Ecto neural progenitor cell (in vitro differentiated cells): ENCODE results near the gene ZZZ3.
"Not testable (repeated sequence)": the region's sequence is repeated elsewhere in the genome, so short reads cannot be mapped to it uniquely, and the experiment has no call there.

Source experiments
- DNase-seq: peaks from one replicate; pipeline ENCODE4 v3.0.0-alpha.2; 2018; ENCODE audit warnings: low spot score

Gene ZZZ3

GRCh38 chr1:77670330-77670729, 12.1 kb downstream of the ZZZ3 start:
- no peak for DNase-seq

- DNase-seq, result no peak
These were observed 13.5 kb downstream of the ZZZ3 start for GRCh38 chr1:77668924-77669449.

- no peak for DNase-seq
These were observed 17.4 kb downstream of the ZZZ3 start for GRCh38 chr1:77664939-77665516.

- DNase-seq, result no peak
These were observed 20.8 kb downstream of the ZZZ3 start for GRCh38 chr1:77661696-77662095.

- no peak for DNase-seq
These were observed 22.4 kb downstream of the ZZZ3 start for GRCh38 chr1:77659879-77660593.

GRCh38 chr1:77658271-77658670, 24.2 kb downstream of the ZZZ3 start:
- DNase-seq, result no peak

- no peak for DNase-seq
These were observed 27.0 kb downstream of the ZZZ3 start for GRCh38 chr1:77655431-77655974.

- no peak for DNase-seq
These were observed 29.4 kb downstream of the ZZZ3 start for GRCh38 chr1:77652970-77653516.

GRCh38 chr1:77652268-77652667, 30.2 kb downstream of the ZZZ3 start:
- DNase-seq, result no peak

GRCh38 chr1:77649127-77649526, 33.3 kb downstream of the ZZZ3 start:
- no peak for DNase-seq

- DNase-seq, result not testable (repeated sequence)
These were observed 36.2 kb downstream of the ZZZ3 start for GRCh38 chr1:77646224-77646623.

GRCh38 chr1:77643456-77643855, 39.0 kb downstream of the ZZZ3 start:
- DNase-seq, result no peak

- no peak for DNase-seq
These were observed 39.5 kb downstream of the ZZZ3 start for GRCh38 chr1:77642941-77643340.

- no peak for DNase-seq
These were observed 40.3 kb downstream of the ZZZ3 start for GRCh38 chr1:77642196-77642595.

GRCh38 chr1:77639557-77640069, 42.8 kb downstream of the ZZZ3 start:
- DNase-seq, result no peak

- DNase-seq, result no peak
These were observed 43.4 kb downstream of the ZZZ3 start for GRCh38 chr1:77639056-77639455.

- no peak for DNase-seq
These were observed 45.6 kb downstream of the ZZZ3 start for GRCh38 chr1:77636864-77637263.
